Neural progenitor cell (in vitro differentiated cells): ENCODE data around the gene ARHGEF40. TPM values are rescaled to one million over a fixed set of nuclear protein-coding genes. Genes with fewer than 3 reads are reported as not detected.

ENCODE experiments used
- DNase-seq: peaks from one replicate; pipeline ENCODE4 v3.0.0-alpha.2; 2016; ENCODE audit warnings: low spot score
- H2AFZ ChIP-seq: fragments of 200-600 bp; sonication (generic); replicated peaks from 2 replicates; pipeline ENCODE4 v1.6.1; 2016; ENCODE audit warnings: antibody characterized with exemption
- H3F3A ChIP-seq: fragments of 200-600 bp; sonication (generic); 2 replicates; pipeline ENCODE4 v1.6.1; 2016; ENCODE audit warnings: antibody characterized with exemption, low read depth
- H3K27ac ChIP-seq: fragments of 200-600 bp; sonication (generic); 2 replicates; pipeline ENCODE4 v1.5.1; 2016; ENCODE audit warnings: mild to moderate bottlenecking
- H3K27me3 ChIP-seq: fragments of 200-600 bp; sonication (generic); 2 replicates; pipeline ENCODE4 v1.6.1; 2016; ENCODE audit warnings: mild to moderate bottlenecking, moderate library complexity
- H3K36me3 ChIP-seq: fragments of 200-600 bp; sonication (generic); 2 replicates; pipeline ENCODE4 v1.5.1; 2016
- H3K4me1 ChIP-seq: fragments of 200-600 bp; sonication (generic); 2 replicates; pipeline ENCODE4 v1.6.1; 2016; ENCODE audit warnings: mixed run types
- H3K4me2 ChIP-seq: fragments of 200-600 bp; sonication (generic); 2 replicates; pipeline ENCODE4 v1.6.1; 2016
- H3K4me3 ChIP-seq: fragments of 200-600 bp; sonication (generic); 2 replicates; pipeline ENCODE4 v1.5.1; 2016
- H3K79me2 ChIP-seq: fragments of 200-600 bp; sonication (generic); 2 replicates; pipeline ENCODE4 v1.6.1; 2016; ENCODE audit warnings: low read depth
- H3K9ac ChIP-seq: fragments of 200-600 bp; sonication (generic); 2 replicates; pipeline ENCODE4 v1.6.1; 2016
- H3K9me3 ChIP-seq: fragments of 200-600 bp; sonication (generic); 2 replicates; pipeline ENCODE4 v1.5.1; 2016; ENCODE audit warnings: low read depth
- H4K20me1 ChIP-seq: fragments of 200-600 bp; sonication (generic); 2 replicates; pipeline ENCODE4 v1.6.1; 2016; ENCODE audit warnings: low read depth
- H3K27ac Mint-ChIP-seq: 3 replicates; pipeline ENCODE4 v1.8.0; 2021; ENCODE audit warnings: mixed read lengths
- H3K27me3 Mint-ChIP-seq: 2 replicates; pipeline ENCODE4 v1.8.0; 2022; ENCODE audit warnings: low read depth, mild to moderate bottlenecking, inconsistent platforms, moderate library complexity, mixed read lengths; ENCODE audit not compliant: insufficient read depth
- H3K36me3 Mint-ChIP-seq: 3 replicates; pipeline ENCODE4 v1.8.0; 2021; ENCODE audit warnings: mixed read lengths
- H3K4me1 Mint-ChIP-seq: 3 replicates; pipeline ENCODE4 v1.8.0; 2021; ENCODE audit warnings: mixed read lengths
- H3K4me3 Mint-ChIP-seq: 3 replicates; pipeline ENCODE4 v1.8.0; 2021; ENCODE audit warnings: mild to moderate bottlenecking, moderate library complexity, mixed read lengths
- H3K9me3 Mint-ChIP-seq: 3 replicates; pipeline ENCODE4 v1.8.0; 2020; ENCODE audit warnings: mixed read lengths
- EZH2 ChIP-seq: fragments of 200-600 bp; sonication (generic); IDR thresholded peaks from 2 replicates; pipeline ENCODE4 v1.6.1; 2017; ENCODE audit warnings: antibody characterized with exemption, mild to moderate bottlenecking, moderate library complexity
- EZH2phosphoT487 ChIP-seq: fragments of 200-600 bp; sonication (generic); IDR thresholded peaks from 2 replicates; pipeline ENCODE4 v1.6.1; 2017; ENCODE audit warnings: antibody characterized with exemption
- total RNA-seq: library from RNA; depleted of rRNA; stranded (reverse); fragments of >200 nt; gene quantifications from 2 replicates; pipeline ENCODE4 v1.2.3, GENCODE V29; 2015; ENCODE audit warnings: low replicate concordance
- TF ChIP-seq, protein P1 (sequence below): fragments of 200-600 bp; sonication (generic); IDR thresholded peaks from 2 replicates; pipeline ENCODE4 v1.5.1; 2017; ENCODE audit warnings: antibody characterized with exemption, mild to moderate bottlenecking

Gene ARHGEF40
- total RNA-seq, 1 donor from 2014 or later, result 15.0 TPM

GRCh38 chr14:21074398-21075272 is 4.5 kb downstream of the ARHGEF40 start:
- Mint-ChIP-seq H3K4me1 (peaks cover 17% of the 10 kb centered on the region), H3K27me3 (peaks cover 6% of the 10 kb centered on the region), H3K36me3 (peaks cover 46% of the 10 kb centered on the region), H3K27ac (no peak overlapping the region), H3K4me3 (no peak overlapping the region), H3K9me3 (no peaks in the 10 kb centered on the region)
- Histone ChIP-seq H3K36me3 (no peaks in the 10 kb centered on the region), H3K4me1 (peaks cover 8% of the 10 kb centered on the region), H3K27ac (no peak overlapping the region), H4K20me1 (peaks cover 13% of the 10 kb centered on the region), H3K9me3 (no peaks in the 10 kb centered on the region), H3K4me2 (no peak overlapping the region), H3K27me3 (no peaks in the 10 kb centered on the region), H3F3A (peaks cover 26% of the 10 kb centered on the region), H3K79me2 (peaks cover 23% of the 10 kb centered on the region), H3K4me3 (no peak overlapping the region), H3K9ac (no peak overlapping the region), H2AFZ (no peak overlapping the region)
- TF ChIP-seq EZH2, result no peak
- TF ChIP-seq EZH2phosphoT487, result no peak
- TF ChIP-seq, protein P1, sequence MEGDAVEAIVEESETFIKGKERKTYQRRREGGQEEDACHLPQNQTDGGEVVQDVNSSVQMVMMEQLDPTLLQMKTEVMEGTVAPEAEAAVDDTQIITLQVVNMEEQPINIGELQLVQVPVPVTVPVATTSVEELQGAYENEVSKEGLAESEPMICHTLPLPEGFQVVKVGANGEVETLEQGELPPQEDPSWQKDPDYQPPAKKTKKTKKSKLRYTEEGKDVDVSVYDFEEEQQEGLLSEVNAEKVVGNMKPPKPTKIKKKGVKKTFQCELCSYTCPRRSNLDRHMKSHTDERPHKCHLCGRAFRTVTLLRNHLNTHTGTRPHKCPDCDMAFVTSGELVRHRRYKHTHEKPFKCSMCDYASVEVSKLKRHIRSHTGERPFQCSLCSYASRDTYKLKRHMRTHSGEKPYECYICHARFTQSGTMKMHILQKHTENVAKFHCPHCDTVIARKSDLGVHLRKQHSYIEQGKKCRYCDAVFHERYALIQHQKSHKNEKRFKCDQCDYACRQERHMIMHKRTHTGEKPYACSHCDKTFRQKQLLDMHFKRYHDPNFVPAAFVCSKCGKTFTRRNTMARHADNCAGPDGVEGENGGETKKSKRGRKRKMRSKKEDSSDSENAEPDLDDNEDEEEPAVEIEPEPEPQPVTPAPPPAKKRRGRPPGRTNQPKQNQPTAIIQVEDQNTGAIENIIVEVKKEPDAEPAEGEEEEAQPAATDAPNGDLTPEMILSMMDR, result no peak
- no peak for DNase-seq

DNA sequence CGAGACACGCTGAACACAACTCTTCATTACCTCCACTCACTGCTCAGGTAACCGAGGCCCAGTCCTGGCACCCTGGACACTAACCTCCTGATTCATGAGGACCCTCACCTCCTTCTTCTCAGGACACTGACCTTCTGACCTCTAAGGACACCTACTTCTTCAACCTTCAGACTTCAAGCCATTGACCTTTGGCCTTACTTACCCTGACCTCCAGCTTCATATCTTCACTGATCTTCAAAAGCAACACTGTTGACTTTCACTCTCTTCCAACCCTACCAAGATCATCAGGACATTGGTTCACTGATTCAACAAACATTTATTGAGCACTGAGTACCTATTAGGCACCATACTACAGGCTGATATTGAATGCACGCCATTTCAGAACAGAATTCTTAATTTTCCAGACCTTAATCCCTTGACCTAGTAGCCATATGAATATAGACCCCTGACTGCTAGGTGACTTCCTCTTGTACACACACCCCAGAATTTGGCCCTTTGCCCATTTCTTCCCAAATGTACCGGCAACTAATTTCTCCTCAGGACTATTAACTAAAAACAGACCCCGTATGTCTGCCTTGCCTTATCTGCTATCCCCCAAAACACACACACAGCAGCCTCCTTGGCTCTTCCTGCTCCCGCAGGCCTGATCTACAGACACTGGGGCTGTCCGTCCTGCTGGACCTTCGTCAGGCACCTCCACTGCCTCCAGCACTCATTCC is 5.8 kb downstream of the ARHGEF40 start:
- Mint-ChIP-seq H3K4me3 (no peak overlapping the region), H3K27ac (no peak overlapping the region), H3K9me3 (no peaks in the 10 kb centered on the region), H3K4me1 (peaks cover 15% of the 10 kb centered on the region), H3K36me3 (peaks cover 52% of the 10 kb centered on the region), H3K27me3 (peaks cover 6% of the 10 kb centered on the region)
- no peaks in the 10 kb centered on the region for H3K27me3 ChIP-seq
- no peak for TF ChIP-seq EZH2
- TF ChIP-seq, protein P1, result no peak
- TF ChIP-seq EZH2phosphoT487, result no peak
- H3K36me3 ChIP-seq, result no peaks in the 10 kb centered on the region
- H3K79me2 ChIP-seq, result peaks cover 20% of the 10 kb centered on the region
- H3K9me3 ChIP-seq, result no peaks in the 10 kb centered on the region
- H3K4me3 ChIP-seq, result no peak overlapping the region
- DNase-seq, result no peak
- H4K20me1 ChIP-seq, result peaks cover 13% of the 10 kb centered on the region
- H3K9ac ChIP-seq, result no peak overlapping the region
- peaks cover 8% of the 10 kb centered on the region for H3K4me1 ChIP-seq
- H3K4me2 ChIP-seq, result no peak overlapping the region
- H3K27ac ChIP-seq, result no peak overlapping the region
- no peak overlapping the region for H2AFZ ChIP-seq
- H3F3A ChIP-seq, result peaks cover 14% of the 10 kb centered on the region

GRCh38 chr14:21077672-21078071 is 7.6 kb downstream of the ARHGEF40 start:
- peaks cover 6% of the 10 kb centered on the region for H3K79me2 ChIP-seq
- no peak overlapping the region for H3K4me3 ChIP-seq
- H3K4me2 ChIP-seq, result no peak overlapping the region
- no peaks in the 10 kb centered on the region for H3K36me3 ChIP-seq
- no peaks in the 10 kb centered on the region for H3K27me3 ChIP-seq
- no peak overlapping the region for H2AFZ ChIP-seq
- H3K36me3 Mint-ChIP-seq, result peaks cover 53% of the 10 kb centered on the region
- H3F3A ChIP-seq, result no peaks in the 10 kb centered on the region
- TF ChIP-seq, protein P1, result no peak
- TF ChIP-seq EZH2 (no peak), EZH2phosphoT487 (no peak)
- peaks cover 3% of the 10 kb centered on the region for H4K20me1 ChIP-seq
- H3K9me3 Mint-ChIP-seq, result no peaks in the 10 kb centered on the region
- no peak for DNase-seq
- H3K27me3 Mint-ChIP-seq, result peaks cover 2% of the 10 kb centered on the region
- no peak overlapping the region for H3K27ac ChIP-seq
- H3K9ac ChIP-seq, result no peak overlapping the region
- no peaks in the 10 kb centered on the region for H3K4me1 ChIP-seq
- H3K27ac Mint-ChIP-seq, result peak overlapping the region; percentile 8
- no peaks in the 10 kb centered on the region for H3K9me3 ChIP-seq
- H3K4me3 Mint-ChIP-seq, result peak overlapping the region; percentile 42
- peaks cover 5% of the 10 kb centered on the region for H3K4me1 Mint-ChIP-seq
